CD4-positive, alpha-beta T cell treated with Interleukin-15 for 4 hours (primary cell): ENCODE results near the gene CD27.
"Not testable (repeated sequence)": the region's sequence is repeated elsewhere in the genome, so short reads cannot be mapped to it uniquely, and the experiment has no call there.

Experiments
- DNase-seq: peaks from one replicate; pipeline ENCODE4 v3.0.0-alpha.2; 2020; ENCODE audit warnings: low spot score

CD27 gene

GRCh38 chr12:6461401-6462233 lies 16.9 kb downstream of the CD27 start:
- peak; percentile 78 for DNase-seq

- DNase-seq, result no peak
Measured at GRCh38 chr12:6462234-6462995, 17.7 kb downstream of the CD27 start.

- no peak for DNase-seq
Measured at GRCh38 chr12:6463216-6463615, 18.5 kb downstream of the CD27 start.

DNA sequence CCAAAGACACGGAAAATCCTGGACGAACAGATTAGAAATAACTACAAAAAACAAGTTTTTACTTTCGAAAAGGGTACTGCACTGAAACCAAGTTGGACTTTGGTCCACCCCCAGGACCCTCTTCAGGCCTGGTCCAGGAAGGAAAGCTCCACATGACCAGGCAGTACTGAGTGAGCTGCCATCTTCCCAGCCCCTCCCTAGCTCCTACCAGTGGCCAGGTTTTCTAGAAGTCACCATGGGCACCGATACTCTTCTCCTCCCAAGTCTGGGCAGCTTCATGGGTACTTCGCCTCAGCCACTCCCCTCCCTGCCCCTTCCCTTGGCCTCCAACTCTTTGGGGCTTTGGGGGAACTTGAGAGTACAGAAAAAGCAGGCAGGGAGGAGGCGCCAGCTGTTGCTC lies 19.1 kb downstream of the CD27 start:
- no peak for DNase-seq

GRCh38 chr12:6464531-6464930 lies 19.8 kb downstream of the CD27 start:
- DNase-seq, result no peak

DNA sequence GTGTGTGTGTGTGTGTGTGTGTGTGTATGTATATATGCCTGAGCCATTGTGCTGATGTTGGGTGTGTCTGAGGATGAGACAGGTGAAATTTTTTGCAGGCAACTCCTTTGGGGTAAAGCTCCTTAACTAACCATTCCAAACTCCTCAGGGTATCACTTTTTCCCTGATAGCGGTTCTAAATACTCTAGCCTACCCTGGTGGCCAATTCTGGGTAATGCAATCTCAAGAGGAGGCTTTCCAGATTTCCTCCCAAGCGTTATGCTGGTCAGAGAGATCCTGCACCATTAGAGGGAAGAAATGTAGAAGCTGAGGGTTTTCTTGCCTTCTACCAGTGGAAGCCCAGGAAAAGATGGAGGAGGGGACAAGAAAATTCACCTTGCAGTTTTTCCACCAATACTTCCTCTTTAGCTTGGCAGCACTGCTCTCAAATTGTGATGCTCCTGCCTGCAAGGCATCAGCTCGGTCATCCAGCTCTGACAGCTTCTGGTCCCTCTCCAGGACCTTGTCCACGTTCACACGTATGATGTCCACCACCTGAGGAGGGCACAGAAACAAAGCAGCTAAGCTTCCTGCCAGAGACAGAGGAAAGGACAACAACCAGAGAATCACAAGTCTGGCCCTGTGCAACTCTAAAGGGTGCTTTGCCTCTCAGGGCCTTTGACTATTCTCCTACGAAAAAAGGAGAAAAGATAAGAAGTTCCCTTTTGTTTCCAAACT lies 20.9 kb downstream of the CD27 start:
- DNase-seq, result peak; percentile 68

DNA sequence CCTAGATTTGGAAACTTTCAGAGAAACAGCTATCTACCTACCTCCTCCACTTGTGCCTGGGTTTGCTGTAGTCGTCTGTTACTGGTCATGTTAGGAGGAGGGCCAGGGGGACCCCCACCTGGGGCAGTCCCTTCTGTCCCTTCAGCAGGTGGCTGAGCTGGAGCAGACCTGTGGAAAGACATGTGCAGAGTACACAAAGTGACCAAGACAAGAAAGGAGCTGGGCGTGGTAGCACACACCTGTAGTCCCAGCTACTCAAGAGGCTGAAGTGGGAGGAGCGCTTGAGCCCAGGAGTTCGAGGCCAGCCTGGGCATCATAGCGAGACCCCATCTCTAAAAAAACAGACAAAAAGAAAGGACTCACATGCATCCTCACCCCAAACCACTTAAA lies 21.4 kb downstream of the CD27 start:
- DNase-seq, result no peak

DNA sequence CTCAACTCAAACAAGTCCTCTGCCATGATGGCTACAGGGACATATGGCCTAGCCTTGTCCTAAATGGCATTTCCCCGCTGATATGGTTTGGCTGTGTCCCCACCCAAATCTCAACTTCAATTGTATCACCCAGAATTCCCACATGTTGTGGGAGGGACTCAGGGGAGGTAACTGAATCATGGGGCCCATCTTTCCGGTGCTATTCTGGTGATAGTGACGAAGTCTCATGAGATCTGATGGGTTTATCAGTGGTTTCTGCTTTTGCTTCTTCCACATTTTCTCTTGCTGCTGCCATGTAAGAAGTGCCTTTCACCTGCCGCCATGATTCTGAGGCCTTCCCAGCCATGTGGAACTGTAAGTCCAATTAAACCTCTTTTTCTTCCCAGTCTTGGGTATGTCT lies 22.0 kb downstream of the CD27 start:
- not testable (repeated sequence) for DNase-seq

DNA sequence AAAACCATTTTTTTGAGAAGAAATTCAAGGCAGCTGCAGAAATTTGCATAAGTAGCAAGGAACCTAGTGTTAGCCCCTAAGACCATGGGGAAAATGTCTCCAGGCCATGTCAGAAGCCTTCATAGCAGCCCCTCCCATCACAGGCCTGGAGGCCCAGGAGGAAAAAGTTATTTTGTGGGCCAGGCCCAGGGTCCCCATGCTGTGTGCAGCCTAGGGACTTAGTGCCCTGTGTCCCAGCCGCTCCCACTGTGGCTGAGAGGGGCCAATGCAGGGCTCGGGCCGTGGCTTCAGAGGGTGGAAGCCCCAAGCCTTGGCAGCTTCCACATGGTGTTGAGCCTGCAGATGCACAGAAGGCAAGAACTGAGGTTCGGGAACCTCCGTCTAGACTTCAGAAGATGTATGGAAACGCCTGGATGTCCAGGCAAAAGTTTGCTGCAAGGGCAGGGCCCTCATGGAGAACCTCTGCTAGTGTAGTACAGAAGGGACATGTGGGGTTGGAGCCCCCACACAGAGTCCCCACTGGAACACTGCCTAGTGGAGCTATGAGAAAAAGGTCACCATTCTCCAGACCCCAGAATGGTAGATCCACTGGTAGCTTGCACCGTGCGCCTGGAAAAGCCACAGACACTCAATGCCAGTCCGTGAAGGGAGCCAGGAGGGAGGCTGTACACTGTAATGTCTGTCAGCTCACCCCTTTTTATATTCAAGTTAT lies 23.0 kb downstream of the CD27 start:
- not testable (repeated sequence) for DNase-seq

DNA sequence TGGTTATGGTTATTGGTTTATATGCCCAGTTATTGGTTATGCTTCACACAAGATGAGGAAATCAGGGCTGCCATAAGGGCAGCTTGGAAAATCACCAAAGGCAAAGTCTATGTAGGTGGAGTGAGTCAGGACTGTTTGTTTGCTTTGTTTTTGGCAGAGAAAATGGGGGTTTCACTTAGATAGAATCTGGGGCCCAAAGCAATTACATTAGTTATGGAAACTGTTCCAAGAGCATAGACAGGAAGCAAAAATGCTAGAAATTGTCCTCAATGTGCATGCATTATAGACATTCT lies 23.5 kb downstream of the CD27 start:
- DNase-seq, result no peak

DNA sequence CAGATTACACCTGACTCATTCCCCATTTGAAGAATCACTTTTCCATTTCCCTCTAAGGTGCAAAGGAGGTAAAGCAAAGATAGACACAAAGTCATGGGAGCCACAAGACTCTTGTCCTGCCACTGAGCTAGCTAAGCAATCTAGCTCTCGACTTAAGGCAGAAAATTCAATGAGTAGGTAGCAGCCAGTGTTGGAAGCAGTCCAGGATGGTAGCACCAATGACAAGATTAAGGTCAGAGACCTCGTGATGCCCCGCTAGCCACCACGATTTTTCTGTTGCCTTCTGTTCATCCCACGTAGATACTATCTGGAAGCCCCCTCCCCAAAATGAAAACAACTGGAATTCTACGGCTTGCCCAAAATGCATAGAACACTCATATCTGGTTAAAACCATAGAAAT lies 24.3 kb downstream of the CD27 start:
- DNase-seq, result no peak

DNA sequence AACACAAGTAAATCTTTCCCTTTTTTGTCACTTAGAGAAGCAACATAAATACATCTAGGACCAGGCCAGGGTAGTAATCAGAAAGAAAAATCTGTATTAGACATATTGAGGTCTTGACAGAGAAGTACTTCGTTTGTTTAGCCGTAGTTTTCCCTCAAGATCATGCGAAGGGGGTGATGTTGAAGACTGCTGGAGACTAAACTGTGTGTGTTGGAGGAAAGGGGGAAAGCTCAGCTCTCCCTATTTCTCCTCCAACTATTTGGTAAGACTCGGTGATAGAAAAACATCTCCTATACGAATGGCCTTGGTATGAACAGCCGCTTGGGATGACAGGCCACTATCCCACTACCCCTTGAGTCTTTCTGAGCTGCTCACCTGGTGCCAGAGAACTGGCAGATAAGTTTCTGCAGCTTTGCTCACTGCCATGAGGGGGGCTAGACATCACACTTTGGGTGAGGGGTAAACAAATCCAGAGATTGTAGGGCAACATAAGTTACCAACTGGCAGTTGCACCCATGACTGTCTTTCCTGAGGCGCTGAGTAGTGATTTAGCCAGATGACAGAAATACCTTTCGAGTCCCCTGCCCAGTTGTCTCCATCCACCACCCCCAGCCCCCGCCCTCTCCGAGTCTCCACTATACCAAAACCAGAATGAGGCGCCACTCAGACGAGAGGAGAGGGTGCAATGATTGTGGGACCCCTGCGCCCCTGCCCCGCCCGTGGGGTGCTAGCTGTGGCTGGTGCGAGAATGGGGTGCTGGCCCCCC lies 25.0 kb downstream of the CD27 start:
- DNase-seq, result no peak

DNA sequence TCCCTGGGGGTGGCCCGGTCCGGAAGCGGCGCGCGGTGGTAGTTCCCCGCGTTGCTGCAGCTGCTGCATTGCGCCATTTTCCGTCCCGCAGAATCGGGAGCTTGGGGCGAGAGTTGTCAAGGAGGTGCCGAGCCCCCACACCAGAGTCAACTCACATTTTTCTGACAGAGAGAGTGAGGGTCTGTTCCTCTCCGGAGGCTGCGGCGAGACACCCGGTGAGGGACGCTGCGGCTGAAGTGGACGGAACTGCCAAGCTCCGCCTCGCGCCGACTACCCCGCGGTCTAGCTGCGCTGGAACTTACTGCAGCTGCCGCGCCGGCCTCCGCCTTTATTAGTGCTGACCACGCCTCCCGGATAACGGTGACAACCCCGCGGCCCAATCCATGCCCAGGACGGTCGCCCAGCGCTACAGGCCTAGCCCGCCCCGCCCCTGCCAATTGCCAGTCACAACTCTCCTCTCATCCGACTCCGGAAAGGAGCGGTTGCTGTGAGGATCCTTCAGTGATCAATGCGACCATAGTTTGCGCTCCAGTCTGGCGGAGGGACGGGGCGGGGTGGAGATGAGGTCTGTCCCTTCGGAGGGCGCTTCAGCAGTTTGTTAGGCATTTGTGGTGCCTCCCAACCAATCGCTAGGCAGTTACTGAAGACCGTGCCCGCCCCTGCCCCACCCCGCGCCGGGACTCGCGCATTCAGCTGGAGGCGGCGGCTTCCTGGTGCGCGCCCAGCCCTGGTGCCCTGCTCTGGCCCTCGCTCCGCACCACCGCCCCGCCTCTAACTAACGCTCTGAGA lies 25.8 kb downstream of the CD27 start, which contains the start of gene VAMP1:
TSS of gene VAMP1 (minus strand) at position 303 of the 789 bp plus-strand sequence. CDS start at position 157, 146 bp downstream.
- peak; percentile 96 for DNase-seq

DNA sequence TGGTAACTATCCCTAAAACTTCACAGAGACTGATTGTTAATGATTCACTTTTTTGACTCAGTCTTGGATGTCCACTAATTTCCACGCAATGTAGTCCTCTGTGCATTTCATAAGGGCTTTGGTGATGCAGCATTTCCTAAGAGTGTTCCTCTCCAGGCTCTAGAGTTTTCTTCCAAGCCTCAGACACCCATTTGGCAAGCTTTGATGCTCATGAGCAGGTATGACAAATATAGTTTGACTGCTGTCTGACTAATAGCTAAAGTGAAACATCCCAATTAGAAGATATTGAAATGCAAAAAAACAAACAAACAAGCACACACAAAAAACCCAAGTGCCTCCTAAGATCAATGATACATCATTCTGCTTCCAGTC lies 27.2 kb downstream of the CD27 start:
- no peak for DNase-seq

DNA sequence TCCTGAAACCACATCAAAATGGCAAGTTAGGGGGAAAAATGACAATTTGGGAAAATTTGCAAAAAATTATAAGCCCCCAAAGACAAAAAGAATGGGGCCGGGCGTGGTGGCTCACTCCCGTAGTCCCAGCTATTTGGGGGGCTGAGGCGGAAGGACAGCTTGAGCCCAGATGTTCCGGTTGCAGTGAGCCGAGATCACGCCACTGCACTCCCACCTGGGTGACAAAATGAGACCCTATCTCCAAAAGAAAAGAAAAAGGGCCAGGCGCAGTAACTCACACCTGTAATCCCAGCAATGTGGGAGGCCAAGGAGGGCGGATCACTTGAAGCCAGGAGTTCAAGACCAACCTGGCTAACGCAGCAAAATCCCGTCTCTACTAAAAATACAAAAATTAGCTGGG lies 27.7 kb downstream of the CD27 start:
- no peak for DNase-seq

GRCh38 chr12:6475233-6475975 lies 30.6 kb downstream of the CD27 start:
- DNase-seq, result not testable (repeated sequence)

DNA sequence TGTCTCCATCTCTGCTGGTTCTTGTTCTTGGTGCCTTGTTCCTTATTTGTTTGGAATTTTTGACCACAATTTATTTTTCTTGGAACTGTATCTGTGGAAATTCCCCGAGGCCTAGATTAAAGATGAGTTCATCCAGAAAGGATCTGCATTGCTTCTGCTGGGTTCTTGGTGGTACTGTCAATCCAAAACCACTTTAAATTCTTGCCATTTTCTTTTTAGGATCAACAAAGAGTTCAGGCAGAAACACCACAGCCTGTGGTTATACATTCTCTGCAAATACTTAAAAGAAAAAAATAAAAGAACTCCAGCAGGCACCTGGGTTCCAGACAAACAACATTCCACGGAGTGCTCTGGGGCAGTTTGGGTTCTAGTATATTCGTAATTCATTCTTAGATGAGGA lies 31.7 kb downstream of the CD27 start:
- no peak for DNase-seq

DNA sequence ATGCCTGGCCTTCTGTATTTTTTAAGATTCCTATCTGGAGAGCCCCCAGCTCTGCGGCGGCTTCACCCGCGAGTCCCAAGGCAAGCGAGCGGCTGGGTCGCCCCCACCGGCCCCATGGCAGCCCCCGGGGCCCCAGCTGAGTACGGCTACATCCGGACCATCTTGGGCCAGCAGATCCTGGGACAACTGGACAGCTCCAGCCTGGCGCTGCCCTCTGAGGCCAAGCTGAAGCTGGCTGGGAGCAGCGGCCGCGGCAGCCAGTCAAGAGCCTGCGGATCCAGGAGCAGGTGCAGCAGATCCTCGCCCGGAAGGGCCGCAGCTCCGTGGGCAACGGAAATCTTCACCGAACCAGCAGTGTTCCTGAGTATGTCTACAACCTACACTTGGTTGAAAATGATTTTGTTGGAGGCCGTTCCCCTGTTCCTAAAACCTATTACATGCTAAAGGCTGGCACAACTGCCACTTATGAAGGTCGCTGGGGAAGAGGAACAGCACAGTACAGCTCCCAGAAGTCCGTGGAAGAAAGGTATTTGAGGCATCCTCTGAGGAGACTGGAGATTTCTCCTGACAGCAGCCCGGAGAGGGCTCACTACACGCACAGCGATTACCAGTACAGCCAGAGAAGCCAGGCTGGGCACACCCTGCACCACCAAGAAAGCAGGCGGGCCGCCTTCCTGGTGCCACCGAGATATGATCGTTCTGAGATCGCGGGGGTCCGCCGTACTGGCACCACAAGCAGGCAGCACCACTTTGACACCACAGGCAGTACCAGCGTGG lies 33.0 kb downstream of the CD27 start:
- not testable (repeated sequence) for DNase-seq

- DNase-seq, result no peak
Measured at GRCh38 chr12:6478416-6478815, 33.7 kb downstream of the CD27 start.
